ENCODE data around the gene LKAAEAR1. TPM values are rescaled to one million over a fixed set of nuclear protein-coding genes. Genes with fewer than 3 reads are reported as not detected.

LKAAEAR1 gene
- total and polyA plus RNA-seq, 2 of the 13 experiments (the other 11 are each of a cell fraction or from before 2014, with no cell fraction given) = not detected

DNA sequence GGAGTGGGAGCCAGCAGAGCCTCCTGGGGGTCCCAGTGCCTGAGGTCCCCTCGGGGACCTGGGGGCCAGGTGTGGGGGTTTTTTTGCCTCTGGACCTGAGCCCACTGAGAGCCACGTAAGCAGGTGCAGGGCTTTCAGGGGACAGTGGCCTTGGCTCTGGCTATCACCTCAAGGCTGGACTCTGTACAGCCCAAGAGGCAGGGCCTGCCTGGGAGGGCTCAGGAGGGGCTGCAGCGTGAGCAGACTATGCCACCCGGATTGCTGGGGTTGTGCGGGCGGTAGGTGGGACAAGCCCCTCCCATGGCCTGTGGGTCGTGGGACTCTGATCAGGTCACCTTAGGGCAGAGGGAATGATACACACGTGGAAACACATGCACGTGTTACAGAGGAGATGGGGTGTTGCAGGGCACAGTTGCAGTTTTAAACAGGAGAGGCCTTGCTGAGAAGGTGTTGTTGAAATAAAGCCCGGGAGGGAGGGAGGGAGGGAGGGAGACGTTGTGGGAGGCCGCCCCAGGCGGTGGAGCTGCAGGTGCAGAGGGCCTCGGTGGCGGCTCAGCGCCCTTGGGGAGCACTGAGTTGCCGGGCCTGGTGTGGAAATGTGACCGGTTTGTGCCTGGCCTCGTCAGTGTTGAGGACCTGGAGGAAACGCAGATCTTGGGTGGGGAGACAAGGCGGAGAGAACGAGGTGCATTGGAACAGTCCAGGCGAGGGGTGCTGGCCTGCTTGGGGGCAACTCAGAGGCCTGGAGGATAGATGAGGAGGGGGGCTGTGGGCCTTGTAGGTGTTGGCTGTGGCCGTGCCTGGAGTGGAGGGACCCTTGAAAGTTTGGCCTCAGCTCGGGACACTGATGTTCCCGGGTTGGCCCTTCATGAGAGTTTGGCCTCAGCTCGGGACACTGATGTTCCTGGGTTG lies 18.9 kb downstream of the LKAAEAR1 start (continued):
- TF ChIP-seq ZNF343 (CRISPR knock-in tag; IDR thresholded peaks at IDR 0.05) (0 out of 2 replicates have a peak, but pooled peaks have one; percentile 56), HDAC2 (CRISPR knock-in tag; IDR thresholded peaks at IDR 0.05) (peak; percentile 75; the same call in 1 of the 2 replicates), TBP (CRISPR knock-in tag; IDR thresholded peaks at IDR 0.05) (no peak), TMF1 (CRISPR knock-in tag; IDR thresholded peaks at IDR 0.05; ENCODE audit: low read depth) (peak; percentile 58; the same call in 1 of the 2 replicates), RCOR2 (CRISPR knock-in tag; IDR thresholded peaks at IDR 0.05) (no peak), EP300 (IDR thresholded peaks at IDR 0.05; ENCODE audit: low read depth in 2 of 2, low read length in 2 of 2) (no peak), EP300 (CRISPR knock-in tag; IDR thresholded peaks at IDR 0.05; ENCODE audit: borderline replicate concordance) (0 out of 2 replicates have a peak, but pooled peaks have one; percentile 15)
- TF ChIP-seq, protein P1, sequence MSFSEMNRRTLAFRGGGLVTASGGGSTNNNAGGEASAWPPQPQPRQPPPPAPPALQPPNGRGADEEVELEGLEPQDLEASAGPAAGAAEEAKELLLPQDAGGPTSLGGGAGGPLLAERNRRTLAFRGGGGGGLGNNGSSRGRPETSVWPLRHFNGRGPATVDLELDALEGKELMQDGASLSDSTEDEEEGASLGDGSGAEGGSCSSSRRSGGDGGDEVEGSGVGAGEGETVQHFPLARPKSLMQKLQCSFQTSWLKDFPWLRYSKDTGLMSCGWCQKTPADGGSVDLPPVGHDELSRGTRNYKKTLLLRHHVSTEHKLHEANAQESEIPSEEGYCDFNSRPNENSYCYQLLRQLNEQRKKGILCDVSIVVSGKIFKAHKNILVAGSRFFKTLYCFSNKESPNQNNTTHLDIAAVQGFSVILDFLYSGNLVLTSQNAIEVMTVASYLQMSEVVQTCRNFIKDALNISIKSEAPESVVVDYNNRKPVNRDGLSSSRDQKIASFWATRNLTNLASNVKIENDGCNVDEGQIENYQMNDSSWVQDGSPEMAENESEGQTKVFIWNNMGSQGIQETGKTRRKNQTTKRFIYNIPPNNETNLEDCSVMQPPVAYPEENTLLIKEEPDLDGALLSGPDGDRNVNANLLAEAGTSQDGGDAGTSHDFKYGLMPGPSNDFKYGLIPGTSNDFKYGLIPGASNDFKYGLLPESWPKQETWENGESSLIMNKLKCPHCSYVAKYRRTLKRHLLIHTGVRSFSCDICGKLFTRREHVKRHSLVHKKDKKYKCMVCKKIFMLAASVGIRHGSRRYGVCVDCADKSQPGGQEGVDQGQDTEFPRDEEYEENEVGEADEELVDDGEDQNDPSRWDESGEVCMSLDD (CRISPR knock-in tag; IDR thresholded peaks at IDR 0.05; ENCODE audit: borderline replicate concordance) = no peak

Data from HepG2 (cell line).